HG03175 (cell line): Measurements from ENCODE around the gene IRGQ.
"Not testable (repeated sequence)": the region's sequence is repeated elsewhere in the genome, so short reads cannot be mapped to it uniquely, and the experiment has no call there.

Experiments used
- ATAC-seq: cut with Tn5 transposase; IDR thresholded peaks from one replicate; pipeline ENCODE4 v1.9.1; 2021; ENCODE audit warnings: mild to moderate bottlenecking, moderate library complexity; ENCODE audit not compliant: unreplicated experiment

IRGQ gene

GRCh38 chr19:43598445-43599240 is 2.7 kb upstream of the IRGQ start:
- ATAC-seq, result no peak

GRCh38 chr19:43597876-43598275 is 1.9 kb upstream of the IRGQ start:
- ATAC-seq, result no peak

DNA sequence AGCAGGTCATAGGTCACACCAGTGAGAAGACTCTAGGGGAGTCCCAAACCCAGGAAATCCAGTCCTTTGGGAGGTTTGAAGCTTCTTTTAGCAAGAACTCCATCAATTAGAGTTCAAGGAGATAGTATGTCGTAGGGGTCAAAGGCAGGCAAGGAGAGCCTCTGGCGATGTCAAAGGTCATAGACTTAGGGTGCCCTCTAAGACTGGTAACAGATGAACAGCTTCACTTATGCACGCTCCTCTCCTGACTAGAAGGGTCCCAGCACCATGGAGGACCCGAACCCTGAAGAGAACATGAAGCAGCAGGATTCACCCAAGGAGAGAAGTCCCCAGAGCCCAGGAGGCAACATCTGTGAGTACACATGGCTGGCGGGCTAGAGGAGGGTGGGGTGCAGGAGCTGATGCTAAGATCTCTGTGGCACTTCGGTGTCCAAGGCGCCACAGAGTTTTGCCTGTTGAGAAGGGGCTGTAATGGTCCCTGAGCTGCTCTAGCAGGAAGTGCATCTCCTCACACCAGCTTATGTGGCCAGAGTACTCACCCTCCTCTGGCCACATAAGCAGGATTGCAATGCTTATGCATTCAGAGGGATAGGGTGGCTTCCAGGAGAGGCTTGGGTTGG is 1.0 kb upstream of the IRGQ start:
- ATAC-seq, result no peak

DNA sequence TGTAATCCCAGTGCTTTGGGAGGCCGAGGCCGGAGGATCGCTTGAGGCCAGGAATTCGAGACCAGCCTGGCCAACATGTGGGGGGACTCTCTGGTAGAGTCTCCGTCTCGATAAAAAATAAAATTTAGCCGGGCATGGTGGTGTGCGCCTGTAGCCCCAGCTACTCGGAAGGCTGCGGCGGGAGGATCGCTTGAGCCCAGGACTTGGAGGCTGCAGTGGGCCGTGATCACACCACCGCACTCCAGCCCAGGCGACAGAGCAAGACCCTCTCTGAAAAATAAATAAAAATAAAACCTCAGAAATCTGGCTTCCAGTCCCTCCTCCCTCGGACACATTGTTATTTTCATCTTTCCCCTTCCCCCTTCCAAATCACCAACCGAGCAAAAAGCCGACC is 332 bp downstream of the IRGQ start:
- peak; percentile 15 for ATAC-seq

DNA sequence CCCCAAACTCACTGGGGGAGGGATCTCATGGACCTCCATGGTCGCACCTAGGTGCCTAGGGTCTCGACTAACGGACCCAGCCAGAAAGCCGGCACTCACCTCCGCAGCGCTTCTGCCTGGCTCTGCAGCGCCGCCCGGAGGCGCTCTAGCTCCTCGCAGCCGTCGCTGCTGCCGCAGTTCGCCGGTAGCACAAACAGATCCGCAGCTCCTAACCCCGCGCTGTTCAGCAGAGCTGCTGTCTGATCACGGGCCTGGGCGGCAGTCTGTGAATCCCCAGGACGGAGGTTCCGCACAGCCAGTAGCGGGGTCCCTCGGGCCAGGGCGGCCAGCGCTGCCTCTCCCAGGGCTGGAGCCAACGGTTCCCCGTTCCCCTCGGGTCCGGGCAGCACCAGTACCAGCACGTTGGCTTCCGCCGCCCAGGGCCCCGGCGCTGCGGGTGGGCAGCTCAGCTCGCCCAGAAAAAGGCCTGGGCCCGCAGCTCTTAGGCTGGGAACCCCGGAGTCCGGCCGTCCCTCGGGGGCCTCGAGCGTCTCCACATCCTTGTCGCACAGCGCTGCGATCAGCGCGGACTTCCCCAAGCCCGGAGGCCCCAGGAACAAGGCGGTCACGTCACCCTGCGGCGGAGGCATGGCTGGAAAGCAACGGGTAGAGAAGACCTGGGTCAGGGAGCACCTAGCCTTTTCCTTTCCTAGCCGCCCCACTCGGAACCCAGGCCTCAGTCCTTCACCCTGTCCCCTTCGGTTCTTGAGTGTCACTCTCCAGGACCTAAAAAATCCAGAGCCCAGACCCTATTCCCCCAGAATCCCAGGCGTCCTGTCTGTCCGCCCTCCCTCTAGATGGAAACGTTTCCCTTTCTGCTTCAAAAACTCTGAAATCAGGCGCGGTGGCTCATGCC is 977 bp downstream of the IRGQ start:
- ATAC-seq, result no peak

DNA sequence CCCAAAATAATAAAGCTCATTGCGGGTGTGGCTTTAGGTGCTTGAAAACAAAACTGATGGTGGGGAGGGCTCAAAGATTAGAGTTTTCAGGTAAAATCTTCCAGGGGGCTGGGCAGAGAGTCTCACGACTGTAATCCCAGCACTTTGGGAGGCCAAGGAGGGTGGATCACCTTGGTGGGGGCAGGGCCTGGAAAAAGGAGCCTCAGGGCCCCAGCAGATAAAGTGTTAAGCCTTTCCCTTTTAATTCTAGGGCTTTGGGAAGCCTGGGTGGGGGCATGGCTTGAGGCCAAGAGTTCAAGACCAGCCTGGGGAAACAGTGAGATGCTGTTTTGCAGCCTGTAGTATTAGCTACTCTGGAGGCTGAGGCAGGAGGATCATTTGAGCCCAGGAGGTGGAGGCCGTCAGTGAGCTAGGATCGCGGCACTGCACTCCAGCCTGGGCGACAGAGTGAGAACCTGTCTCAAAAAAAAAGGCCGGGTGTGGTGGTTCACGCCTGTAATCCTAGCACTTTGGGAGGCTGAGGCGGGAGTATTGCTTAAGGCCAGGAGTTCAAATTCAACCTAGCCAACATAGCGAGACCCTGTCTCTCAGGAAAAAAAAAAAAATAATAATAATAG is 1.7 kb downstream of the IRGQ start:
- no peak for ATAC-seq

- ATAC-seq, result no peak
Measured at GRCh38 chr19:43592800-43593350, 3.1 kb downstream of the IRGQ start.

DNA sequence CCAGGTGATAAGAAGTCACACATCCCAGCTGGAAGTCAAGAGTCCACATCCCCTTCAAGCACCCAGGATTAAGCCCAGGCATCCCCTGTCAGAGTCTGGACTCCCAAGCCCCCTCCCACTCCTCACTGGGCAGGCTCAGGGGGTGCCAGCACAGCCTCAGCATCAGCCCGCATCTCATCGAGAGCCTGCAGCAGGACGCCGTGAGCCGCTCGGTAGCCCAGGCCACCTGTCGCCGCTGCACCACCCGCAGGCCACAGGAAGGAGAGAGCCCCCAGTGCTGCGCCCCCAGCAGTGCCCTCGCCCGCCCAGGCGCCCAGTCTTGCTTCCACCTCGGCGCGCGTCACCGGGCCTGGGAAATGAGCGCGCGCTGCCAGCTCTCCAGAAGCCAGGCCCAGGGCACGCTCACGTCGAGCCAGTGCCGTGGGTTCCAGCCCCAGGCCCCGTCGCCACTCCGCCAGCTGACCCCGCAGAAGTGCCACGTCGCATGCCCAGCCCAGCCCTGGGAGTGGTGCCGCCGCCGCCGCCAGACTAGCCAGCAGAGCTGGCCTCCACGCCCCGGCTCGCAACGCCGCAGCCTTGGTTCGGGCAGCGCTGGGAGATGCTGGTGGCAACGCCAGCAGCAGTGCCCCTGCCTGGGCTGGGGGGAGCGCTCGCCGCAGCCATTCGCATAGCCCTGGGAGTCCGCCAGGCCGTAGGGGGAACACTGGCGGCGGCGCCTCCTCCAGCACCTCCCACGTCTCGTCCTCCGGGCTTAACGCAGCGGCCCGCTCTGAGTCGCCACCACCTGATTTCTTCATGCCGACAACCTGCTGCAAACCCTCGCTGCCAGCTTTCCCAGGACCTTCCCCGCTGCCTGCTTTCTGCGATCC is 3.8 kb downstream of the IRGQ start:
- ATAC-seq, result no peak

- ATAC-seq, result no peak
Measured at GRCh38 chr19:43589678-43590077, 6.3 kb downstream of the IRGQ start.

DNA sequence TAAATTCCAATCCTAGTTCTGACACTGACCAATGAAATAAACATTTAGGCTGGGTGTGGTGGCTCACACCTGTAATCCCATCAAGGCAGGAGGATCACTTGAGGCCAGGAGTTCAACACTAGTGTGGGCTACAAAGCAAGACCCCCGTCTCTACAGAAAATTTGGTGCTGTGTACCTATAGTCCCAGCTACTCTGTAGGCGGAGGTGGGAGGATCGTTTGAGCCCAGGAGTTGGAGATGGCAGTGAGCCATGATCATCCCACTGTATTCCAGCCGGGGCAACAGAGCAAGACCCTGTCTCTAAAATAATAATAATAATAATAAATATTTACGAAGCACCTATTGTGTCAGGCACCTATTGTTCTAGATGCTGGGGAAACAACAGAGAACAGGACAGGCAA is 6.7 kb downstream of the IRGQ start:
- no peak for ATAC-seq

GRCh38 chr19:43587029-43587428 is 8.9 kb downstream of the IRGQ start:
- not testable (repeated sequence) for ATAC-seq

GRCh38 chr19:43586346-43586745 is 9.6 kb downstream of the IRGQ start:
- no peak for ATAC-seq

DNA sequence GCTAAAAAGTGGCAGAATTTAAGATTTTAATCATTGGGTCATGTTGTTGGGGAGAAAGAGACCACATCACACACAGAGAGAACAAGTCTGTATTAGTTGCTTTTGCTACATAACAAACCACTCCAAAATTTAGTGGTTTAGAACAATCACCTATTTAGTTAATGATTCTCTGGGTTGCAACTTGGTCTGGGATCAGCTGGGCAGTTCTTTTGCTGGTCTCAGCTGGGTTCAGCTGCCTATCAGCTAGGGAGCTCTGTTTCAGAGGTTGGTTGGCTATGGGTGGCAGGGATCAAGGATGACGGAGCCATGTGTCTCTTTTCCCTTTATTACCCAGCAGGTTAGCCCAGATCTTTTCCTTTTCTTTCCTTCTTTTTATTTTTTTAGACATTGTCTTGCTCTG is 11.4 kb downstream of the IRGQ start:
- ATAC-seq, result peak; percentile 60

GRCh38 chr19:43582495-43582894 is 13.4 kb downstream of the IRGQ start:
- ATAC-seq, result no peak

- no peak for ATAC-seq
Measured at GRCh38 chr19:43581467-43581866, 14.5 kb downstream of the IRGQ start.

GRCh38 chr19:43578787-43579186 is 17.1 kb downstream of the IRGQ start:
- ATAC-seq, result no peak

DNA sequence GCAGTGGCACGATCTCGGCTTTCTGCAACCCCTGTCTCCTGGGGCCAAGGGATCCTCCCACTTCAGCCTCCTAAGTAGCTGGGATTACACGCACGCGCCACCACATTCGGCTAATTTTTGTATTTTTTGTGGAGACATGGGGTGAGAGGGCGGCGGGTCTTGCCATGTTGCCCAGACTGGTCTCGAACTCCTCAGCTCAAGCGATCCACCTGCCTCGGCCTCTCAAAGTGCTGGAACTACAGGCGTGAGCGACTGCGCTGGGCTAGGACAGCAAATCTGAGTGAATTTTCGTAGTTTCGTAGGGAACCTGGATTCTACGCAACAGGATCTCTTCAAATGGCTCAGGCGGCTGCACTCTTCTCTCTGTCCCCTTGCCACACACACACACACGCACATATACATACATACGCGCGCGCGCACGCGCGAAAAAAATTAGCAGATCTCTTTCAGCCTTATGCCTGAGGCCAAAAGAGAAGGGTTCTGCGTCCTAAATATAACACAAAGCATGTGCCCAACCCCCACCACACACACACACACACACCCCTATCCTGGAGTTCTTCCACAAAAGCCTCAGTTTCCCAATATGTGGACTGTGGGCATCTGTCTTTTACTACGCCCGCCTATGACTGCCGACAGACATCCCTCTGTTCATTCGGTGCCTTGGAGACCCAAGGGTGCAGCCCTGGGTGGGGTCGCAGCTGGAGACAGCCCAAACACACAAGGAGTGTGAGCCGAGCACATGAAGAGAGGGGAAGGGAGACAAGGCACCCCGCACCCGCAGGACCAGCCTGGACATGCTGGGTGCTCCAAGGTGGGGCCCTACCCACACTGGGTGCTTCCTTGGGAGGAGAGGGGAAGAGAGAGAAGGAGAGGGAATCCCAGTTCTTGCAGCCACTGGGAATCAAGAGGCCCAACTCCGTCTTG is 19.7 kb downstream of the IRGQ start:
- ATAC-seq, result no peak

GRCh38 chr19:43575156-43575950 is 20.6 kb downstream of the IRGQ start, which contains the start of the genes PINLYP and XRCC1:
PINLYP (plus strand) TSS chr19:43575801; CDS start chr19:43577192, 1,391 bp downstream.
XRCC1 (minus strand) TSS chr19:43575527; CDS start chr19:43575458, 69 bp downstream.
- ATAC-seq, result peak; percentile 98
